Neutrophil (primary cell): ENCODE measurements around the gene MAGIX.

Experiments used
- H3K27ac ChIP-seq: fragments of 200-600 bp; sonication (generic); 2 replicates; pipeline ENCODE4 v1.5.1; 2016; ENCODE audit warnings: mild to moderate bottlenecking, moderate library complexity
- H3K27me3 ChIP-seq: fragments of 200-600 bp; sonication (generic); 2 replicates; pipeline ENCODE4 v1.6.0; 2016; ENCODE audit warnings: mild to moderate bottlenecking
- H3K36me3 ChIP-seq: fragments of 200-600 bp; sonication (generic); 2 replicates; pipeline ENCODE4 v1.5.1; 2017
- H3K4me1 ChIP-seq, 2 experiments: fragments of 200-600 bp in 1 of 2; sonication (generic) in 1 of 2; 1 replicate in 1 of 2; 2 replicates in 1 of 2; pipeline versions ENCODE4 v1.5.1 to v1.6.1; 2013 to 2016; ENCODE audit warnings: low read depth in 1 of 2, low read length in 1 of 2, mild to moderate bottlenecking in 1 of 2, moderate library complexity in 1 of 2; ENCODE audit not compliant: control insufficient read depth in 1 of 2, insufficient read depth in 1 of 2
- H3K4me3 ChIP-seq, 2 experiments: fragments of 200-600 bp in 1 of 2; sonication (generic) in 1 of 2; 1 replicate in 1 of 2; 2 replicates in 1 of 2; pipeline ENCODE4 v1.5.1; 2013 to 2016; ENCODE audit warnings: low read depth in 1 of 2, low read length in 1 of 2, mild to moderate bottlenecking in 1 of 2, moderate library complexity in 1 of 2
- H3K9me3 ChIP-seq: fragments of 200-600 bp; sonication (generic); 2 replicates; pipeline ENCODE4 v1.5.1; 2016
- TF ChIP-seq, protein P1 (sequence below): fragments of 200-600 bp; sonication (generic); IDR thresholded peaks from 2 replicates; pipeline ENCODE4 v1.5.1; 2016; ENCODE audit warnings: antibody characterized with exemption

The MAGIX gene

DNA sequence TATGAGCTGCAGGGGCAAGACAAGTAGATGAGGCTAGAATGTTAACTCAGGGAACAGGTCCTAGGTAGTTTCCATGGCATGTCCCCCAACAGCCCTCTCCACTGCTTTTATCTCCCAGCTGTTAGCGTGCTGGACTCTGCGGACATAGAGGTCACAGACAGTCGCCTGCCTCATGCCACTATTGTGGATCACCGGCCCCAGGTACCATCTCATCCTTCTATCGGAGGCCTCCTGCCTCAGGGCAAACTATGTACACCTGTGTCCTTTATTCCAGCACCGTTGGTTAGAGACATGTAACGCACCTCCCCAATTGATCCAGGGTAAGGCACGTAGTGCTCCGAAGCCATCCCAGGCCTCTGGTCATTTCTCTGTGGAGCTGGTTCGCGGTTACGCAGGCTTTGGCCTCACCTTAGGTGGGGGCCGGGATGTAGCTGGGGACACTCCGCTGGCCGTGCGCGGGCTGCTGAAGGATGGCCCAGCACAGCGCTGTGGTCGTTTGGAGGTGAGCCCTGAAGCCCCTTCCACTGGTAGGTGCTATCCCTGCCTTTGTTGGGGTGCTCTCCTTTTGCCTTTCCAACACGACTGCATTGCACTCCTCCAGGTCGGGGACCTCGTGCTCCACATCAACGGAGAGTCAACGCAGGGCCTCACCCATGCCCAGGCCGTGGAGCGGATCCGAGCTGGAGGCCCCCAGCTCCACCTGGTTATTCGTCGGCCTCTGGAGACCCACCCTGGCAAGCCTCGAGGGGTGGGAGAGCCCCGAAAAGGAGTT lies 2.2 kb downstream of the MAGIX start:
- H3K4me3 ChIP-seq: peak overlapping the region; percentile 62
- no peaks in the 10 kb centered on the region for H3K36me3 ChIP-seq
- no peaks in the 10 kb centered on the region for H3K9me3 ChIP-seq
- no peaks in the 10 kb centered on the region for H3K27me3 ChIP-seq
- H3K27ac ChIP-seq: peak overlapping the region; percentile 99
- TF ChIP-seq, protein P1, sequence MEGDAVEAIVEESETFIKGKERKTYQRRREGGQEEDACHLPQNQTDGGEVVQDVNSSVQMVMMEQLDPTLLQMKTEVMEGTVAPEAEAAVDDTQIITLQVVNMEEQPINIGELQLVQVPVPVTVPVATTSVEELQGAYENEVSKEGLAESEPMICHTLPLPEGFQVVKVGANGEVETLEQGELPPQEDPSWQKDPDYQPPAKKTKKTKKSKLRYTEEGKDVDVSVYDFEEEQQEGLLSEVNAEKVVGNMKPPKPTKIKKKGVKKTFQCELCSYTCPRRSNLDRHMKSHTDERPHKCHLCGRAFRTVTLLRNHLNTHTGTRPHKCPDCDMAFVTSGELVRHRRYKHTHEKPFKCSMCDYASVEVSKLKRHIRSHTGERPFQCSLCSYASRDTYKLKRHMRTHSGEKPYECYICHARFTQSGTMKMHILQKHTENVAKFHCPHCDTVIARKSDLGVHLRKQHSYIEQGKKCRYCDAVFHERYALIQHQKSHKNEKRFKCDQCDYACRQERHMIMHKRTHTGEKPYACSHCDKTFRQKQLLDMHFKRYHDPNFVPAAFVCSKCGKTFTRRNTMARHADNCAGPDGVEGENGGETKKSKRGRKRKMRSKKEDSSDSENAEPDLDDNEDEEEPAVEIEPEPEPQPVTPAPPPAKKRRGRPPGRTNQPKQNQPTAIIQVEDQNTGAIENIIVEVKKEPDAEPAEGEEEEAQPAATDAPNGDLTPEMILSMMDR: no peak
- H3K4me1 ChIP-seq: peaks cover 42 to 46% of the 10 kb centered on the region in 2 experiments

DNA sequence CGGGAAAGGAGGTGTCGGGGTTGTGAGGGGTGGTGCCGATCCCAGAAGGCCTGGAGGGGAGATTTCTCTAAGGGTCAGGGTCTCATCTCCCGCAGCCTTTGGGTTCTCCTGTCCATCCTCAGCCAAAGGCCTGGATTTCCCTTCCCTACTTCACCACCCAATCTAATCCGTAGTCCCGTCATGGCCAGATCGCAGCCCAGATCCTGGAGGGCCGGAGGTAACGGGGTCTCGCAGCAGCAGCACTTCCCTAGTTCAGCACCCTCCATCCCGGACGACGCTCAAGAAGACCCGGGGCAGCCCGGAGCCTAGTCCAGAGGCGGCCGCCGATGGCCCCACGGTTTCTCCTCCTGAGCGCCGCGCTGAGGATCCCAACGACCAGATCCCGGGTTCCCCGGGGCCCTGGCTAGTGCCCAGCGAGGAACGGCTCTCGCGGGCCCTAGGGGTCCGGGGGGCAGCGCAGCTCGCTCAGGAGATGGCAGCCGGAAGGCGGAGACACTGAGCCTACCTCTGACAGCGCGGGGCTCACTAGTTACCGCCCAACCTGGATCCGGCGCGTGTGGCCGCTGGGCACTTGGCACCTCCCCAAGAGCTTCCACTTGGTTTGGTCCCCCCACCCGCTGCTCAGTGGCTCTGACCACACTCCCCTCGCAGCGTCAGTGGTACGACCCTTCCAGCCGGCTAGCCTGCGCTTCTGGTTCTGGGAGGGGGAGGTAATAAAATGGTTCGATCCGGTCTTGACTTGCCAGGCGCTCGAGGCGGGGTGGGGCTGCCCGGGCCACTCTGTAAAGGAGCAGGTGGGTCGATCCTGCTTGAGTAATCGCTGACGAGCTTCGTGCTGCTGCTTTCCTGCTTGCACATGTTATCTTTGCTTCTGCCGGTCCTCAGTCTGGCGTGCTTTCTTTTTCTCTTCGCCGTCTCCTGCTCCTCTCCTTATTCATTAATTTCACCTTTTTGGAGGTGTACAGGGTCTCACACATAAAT lies 3.6 kb downstream of the MAGIX start:
- Histone ChIP-seq H3K27me3 (no peaks in the 10 kb centered on the region), H3K9me3 (no peaks in the 10 kb centered on the region), H3K4me3 (peak overlapping the region; percentile 65 to 76), H3K27ac (peak overlapping the region; percentile 99), H3K4me1 (peaks cover 55 to 60% of the 10 kb centered on the region in 2 experiments), H3K36me3 (no peaks in the 10 kb centered on the region)
- TF ChIP-seq, protein P1: peak; percentile 54

DNA sequence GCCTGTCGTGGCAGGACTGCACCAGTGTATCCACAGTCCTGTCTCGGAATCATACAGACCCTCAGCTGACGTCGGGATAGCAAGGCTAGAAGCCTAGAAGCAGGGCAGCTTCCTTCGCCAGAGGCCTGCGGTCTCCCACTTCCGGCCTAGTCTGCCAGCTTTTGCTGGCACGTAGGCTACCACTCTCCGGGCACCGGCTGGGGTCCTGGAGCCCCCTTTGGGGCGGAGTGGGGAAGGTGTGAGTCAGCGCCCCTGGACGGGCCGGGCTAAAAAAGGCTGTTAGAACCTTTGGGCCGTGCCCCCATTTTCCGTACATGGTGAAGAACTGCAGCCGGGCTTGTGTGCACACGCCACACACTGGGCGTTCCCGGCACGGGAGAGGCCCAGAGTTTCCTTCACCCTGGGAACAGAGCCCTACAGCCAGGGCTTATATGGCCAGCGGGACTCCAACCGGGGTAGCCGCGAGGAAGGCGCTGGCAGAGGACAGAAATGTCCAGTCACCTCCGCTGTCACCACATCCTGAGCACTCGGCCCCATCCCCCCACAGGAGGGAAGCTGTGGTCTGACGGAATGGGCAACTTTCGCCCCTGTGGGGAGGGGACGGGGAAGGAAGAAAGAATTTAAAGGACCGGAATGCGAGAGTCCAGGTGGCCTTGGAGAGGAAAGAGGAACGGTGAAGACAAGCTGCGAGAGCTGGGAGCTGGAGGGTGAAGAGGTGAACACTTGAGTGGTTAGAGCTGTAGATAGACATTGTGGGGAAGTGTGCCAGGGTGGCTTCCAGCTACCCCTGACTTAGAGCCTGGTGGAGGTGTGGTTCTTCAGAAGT lies 4.6 kb downstream of the MAGIX start:
- Histone ChIP-seq H3K27ac (peak overlapping the region; percentile 99), H3K9me3 (no peaks in the 10 kb centered on the region), H3K36me3 (no peaks in the 10 kb centered on the region), H3K4me3 (peak overlapping the region; percentile 65 to 76), H3K27me3 (no peaks in the 10 kb centered on the region), H3K4me1 (peaks cover 59 to 64% of the 10 kb centered on the region in 2 experiments)
- TF ChIP-seq, protein P1: peak; percentile 11

DNA sequence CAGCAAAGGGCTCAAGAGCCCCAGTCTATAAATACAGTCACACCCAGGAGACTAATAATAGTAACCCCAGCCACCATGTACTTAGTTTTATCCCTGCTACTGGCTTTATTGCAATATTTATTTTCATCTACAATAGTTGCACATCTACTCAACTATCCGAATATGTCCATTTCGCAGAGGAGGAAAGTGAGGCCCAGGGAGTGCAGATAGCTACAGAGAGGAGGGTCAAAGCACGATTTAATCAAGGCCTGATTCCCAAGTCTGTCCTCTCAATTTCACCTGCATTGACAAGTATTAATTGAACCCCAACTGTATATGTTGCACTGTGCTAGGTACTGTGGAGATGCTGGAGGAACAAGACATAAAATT lies 5.2 kb downstream of the MAGIX start:
- TF ChIP-seq, protein P1: no peak
- peaks cover 60 to 65% of the 10 kb centered on the region in 2 experiments for H3K4me1 ChIP-seq

DNA sequence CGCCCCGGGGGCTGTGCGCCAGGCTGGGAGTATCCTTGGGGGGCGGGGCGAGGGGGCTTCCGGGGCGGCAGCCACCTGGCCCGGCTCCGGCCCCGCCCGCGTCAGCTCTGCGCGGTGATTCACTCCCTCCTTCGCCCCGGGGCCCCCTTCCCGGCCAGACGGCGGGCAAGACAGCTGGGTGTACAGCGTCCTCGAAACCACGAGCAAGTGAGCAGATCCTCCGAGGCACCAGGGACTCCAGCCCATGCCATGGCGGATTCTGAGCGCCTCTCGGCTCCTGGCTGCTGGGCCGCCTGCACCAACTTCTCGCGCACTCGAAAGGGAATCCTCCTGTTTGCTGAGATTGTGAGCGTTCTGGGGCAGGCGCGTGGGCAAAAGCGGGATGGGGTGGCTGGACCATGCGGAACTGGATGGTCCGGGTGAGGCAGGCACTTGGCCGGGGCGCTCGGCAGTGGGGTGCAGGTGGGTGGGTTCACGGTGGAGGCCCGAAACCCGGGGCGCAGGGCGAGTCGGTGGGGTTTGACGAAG lies 9.3 kb downstream of the MAGIX start, which contains the start of gene PLP2:
Gene PLP2 (plus strand): TSS at position 147 of the 528 bp plus-strand sequence. CDS start 103 bp downstream, at position 250.
- no peaks in the 10 kb centered on the region for H3K9me3 ChIP-seq
- peaks cover 67 to 77% of the 10 kb centered on the region in 2 experiments for H3K4me1 ChIP-seq
- H3K27me3 ChIP-seq: no peaks in the 10 kb centered on the region
- peak within 1 kb of the TSS; percentile 71 to 90 for H3K4me3 ChIP-seq
- H3K27ac ChIP-seq: peak within 1 kb of the TSS; percentile 94
- TF ChIP-seq, protein P1: no peak
- peaks cover 31% of the 10 kb centered on the region for H3K36me3 ChIP-seq

More for the DNA sequence above, 5.2 kb downstream of the MAGIX start:
- Histone ChIP-seq H3K9me3 (no peaks in the 10 kb centered on the region), H3K36me3 (no peaks in the 10 kb centered on the region), H3K4me3 (peak overlapping the region; percentile 65 to 76), H3K27me3 (no peaks in the 10 kb centered on the region), H3K27ac (peak overlapping the region; percentile 99)
